Measurements from ENCODE around the gene ZNF285.
A peak's percentile ranks its signal among the peaks of the same experiment; 100 is the strongest.
"Not testable (repeated sequence)": the region's sequence is repeated elsewhere in the genome, so short reads cannot be mapped to it uniquely, and the experiment has no call there.

ZNF285 gene

GRCh38 chr19:44401139-44402115, at the start of gene ZNF285:
ZNF285 (minus strand) TSS chr19:44401608; CDS start chr19:44397213, 4,395 bp downstream.
- DNase-seq (ENCODE audit: low spot score): peak; percentile 99

- DNase-seq (ENCODE audit: low spot score): peak; percentile 95
Observed at GRCh38 chr19:44447916-44448674, 46.7 kb upstream of the ZNF285 start, which contains the start of gene ZNF229. ZNF229 (minus strand) TSS chr19:44448472; CDS start chr19:44442847, 5,625 bp downstream.

- DNase-seq (ENCODE audit: low spot score): no peak
Observed at GRCh38 chr19:44438441-44438840, 37.0 kb upstream of the ZNF285 start.

- DNase-seq (ENCODE audit: low spot score): no peak
Observed at GRCh38 chr19:44435441-44435840, 34.0 kb upstream of the ZNF285 start.

- no peak for DNase-seq (ENCODE audit: low spot score)
Observed at GRCh38 chr19:44430956-44431355, 29.5 kb upstream of the ZNF285 start.

- DNase-seq (ENCODE audit: low spot score): not testable (repeated sequence)
Observed at GRCh38 chr19:44415553-44415952, 14.1 kb upstream of the ZNF285 start.

- not testable (repeated sequence) for DNase-seq (ENCODE audit: low spot score)
Observed at GRCh38 chr19:44389268-44389667, 12.1 kb downstream of the ZNF285 start.

- no peak for DNase-seq (ENCODE audit: low spot score)
Observed at GRCh38 chr19:44374789-44375188, 26.6 kb downstream of the ZNF285 start.

GRCh38 chr19:44371815-44372480, 29.5 kb downstream of the ZNF285 start:
- DNase-seq (ENCODE audit: low spot score): no peak

GRCh38 chr19:44367024-44367423, 34.4 kb downstream of the ZNF285 start:
- DNase-seq (ENCODE audit: low spot score): no peak

GRCh38 chr19:44356383-44357111, 44.9 kb downstream of the ZNF285 start, which contains the start of gene ZNF112:
ZNF112 (minus strand) TSS chr19:44356680; CDS start chr19:44340539, 16,141 bp downstream.
- peak; percentile 77 for DNase-seq (ENCODE audit: low spot score)

- no peak for DNase-seq (ENCODE audit: low spot score)
Observed at GRCh38 chr19:44346556-44346955, 54.9 kb downstream of the ZNF285 start.

- DNase-seq (ENCODE audit: low spot score): no peak
Observed at GRCh38 chr19:44345959-44346358, 55.4 kb downstream of the ZNF285 start.

- no peak for DNase-seq (ENCODE audit: low spot score)
Observed at GRCh38 chr19:44344255-44344654, 57.2 kb downstream of the ZNF285 start.

GRCh38 chr19:44341794-44342193, 59.6 kb downstream of the ZNF285 start:
- no peak for DNase-seq (ENCODE audit: low spot score)

- DNase-seq (ENCODE audit: low spot score): not testable (repeated sequence)
Observed at GRCh38 chr19:44334639-44335038, 66.8 kb downstream of the ZNF285 start.

Data from AG08395 (cell line).